HG02943 (cell line): Measurements from ENCODE around the gene BCAS3.
A peak's percentile ranks its signal among the peaks of the same experiment; 100 is the strongest.
"Not testable (repeated sequence)": the region's sequence is repeated elsewhere in the genome, so short reads cannot be mapped to it uniquely, and the experiment has no call there.

ENCODE experiments used
- ATAC-seq: cut with Tn5 transposase; IDR thresholded peaks from one replicate; pipeline ENCODE4 v1.9.1; 2021; ENCODE audit warnings: mild to moderate bottlenecking, low read depth, moderate library complexity; ENCODE audit not compliant: unreplicated experiment

BCAS3 gene

GRCh38 chr17:60677308-60678117 lies at the start of gene BCAS3:
Gene BCAS3, plus strand, starts transcription at chr17:60677851.
- ATAC-seq: peak; percentile 96

GRCh38 chr17:60628252-60628889 lies 49.3 kb upstream of the BCAS3 start:
- ATAC-seq: no peak

- no peak for ATAC-seq
Observed at GRCh38 chr17:60629120-60629519, 48.5 kb upstream of the BCAS3 start.

- no peak for ATAC-seq
Observed at GRCh38 chr17:60630352-60630751, 47.3 kb upstream of the BCAS3 start.

- no peak for ATAC-seq
Observed at GRCh38 chr17:60631119-60631518, 46.5 kb upstream of the BCAS3 start.

- no peak for ATAC-seq
Observed at GRCh38 chr17:60637683-60638082, 40.0 kb upstream of the BCAS3 start.

- ATAC-seq: no peak
Observed at GRCh38 chr17:60639019-60639330, 38.7 kb upstream of the BCAS3 start.

GRCh38 chr17:60640503-60640902 lies 37.1 kb upstream of the BCAS3 start:
- no peak for ATAC-seq

GRCh38 chr17:60641126-60641525 lies 36.5 kb upstream of the BCAS3 start:
- no peak for ATAC-seq

GRCh38 chr17:60641810-60642220 lies 35.8 kb upstream of the BCAS3 start:
- ATAC-seq: no peak

- ATAC-seq: no peak
Observed at GRCh38 chr17:60645918-60646523, 31.6 kb upstream of the BCAS3 start.

- ATAC-seq: no peak
Observed at GRCh38 chr17:60646701-60647100, 30.9 kb upstream of the BCAS3 start.

GRCh38 chr17:60647705-60648104 lies 29.9 kb upstream of the BCAS3 start:
- no peak for ATAC-seq

- peak; percentile 89 for ATAC-seq
Observed at GRCh38 chr17:60652454-60653247, 25.0 kb upstream of the BCAS3 start.

GRCh38 chr17:60653569-60653968 lies 24.1 kb upstream of the BCAS3 start:
- ATAC-seq: no peak

- no peak for ATAC-seq
Observed at GRCh38 chr17:60656499-60656898, 21.2 kb upstream of the BCAS3 start.

GRCh38 chr17:60659156-60659555 lies 18.5 kb upstream of the BCAS3 start:
- no peak for ATAC-seq

GRCh38 chr17:60661489-60661888 lies 16.2 kb upstream of the BCAS3 start:
- ATAC-seq: no peak

GRCh38 chr17:60664022-60664421 lies 13.6 kb upstream of the BCAS3 start:
- no peak for ATAC-seq

- no peak for ATAC-seq
Observed at GRCh38 chr17:60665602-60666001, 12.0 kb upstream of the BCAS3 start.

- ATAC-seq: not testable (repeated sequence)
Observed at GRCh38 chr17:60668741-60669140, 8.9 kb upstream of the BCAS3 start.
